HepG2 (cell line): Measurements from ENCODE around the gene FAF2. TPM values are rescaled to one million over a fixed set of nuclear protein-coding genes. Genes with fewer than 3 reads are reported as not detected.

Source experiments
- GATAD2A ChIP-seq: IDR thresholded peaks from 2 replicates; pipeline ENCODE4 v1.6.1; 2016
- MBD4 ChIP-seq: IDR thresholded peaks from 2 replicates; pipeline ENCODE4 v1.6.1; 2012; ENCODE audit warnings: low read length, inconsistent platforms, borderline replicate concordance
- MED13 ChIP-seq: sonication (generic); formaldehyde crosslinking; IDR thresholded peaks from 2 replicates; pipeline ENCODE4 v1.5.0; 2020; ENCODE audit warnings: missing genetic modification reagents
- RCOR2 ChIP-seq: IDR thresholded peaks from 2 replicates; pipeline ENCODE4 v1.6.1; 2016; ENCODE audit warnings: missing biosample characterization, missing genetic modification reagents
- ZNF598 ChIP-seq: sonication (generic); formaldehyde crosslinking; IDR thresholded peaks from 2 replicates; pipeline ENCODE4 v1.5.1; 2020; ENCODE audit warnings: mild to moderate bottlenecking, missing genetic modification reagents, borderline replicate concordance
- ZNF713 ChIP-seq: sonication (generic); formaldehyde crosslinking; IDR thresholded peaks from 2 replicates; pipeline ENCODE4 v1.4.0; 2020; ENCODE audit warnings: mild to moderate bottlenecking, missing genetic modification reagents
- ZNF776 ChIP-seq: sonication (generic); formaldehyde crosslinking; IDR thresholded peaks from 2 replicates; pipeline ENCODE4 v1.4.0; 2020; ENCODE audit warnings: mild to moderate bottlenecking, missing genetic modification reagents
- ZZZ3 ChIP-seq: sonication (generic); formaldehyde crosslinking; IDR thresholded peaks from 2 replicates; pipeline ENCODE4 v1.4.0; 2020; ENCODE audit warnings: missing genetic modification reagents, mild to moderate bottlenecking, borderline replicate concordance
- polyA plus RNA-seq, 8 experiments: library from polyadenylated mRNA; depleted of rRNA in 3 of 8; stranded (reverse) in 7 of 8; unstranded in 1 of 8; fragments of >200 nt; fragmentation: Illumina TruSeq in 4 of 8; extraction: Trizol in 4 of 8; gene quantifications; 2 replicates each; pipeline versions ENCODE4 v1.2.1 to v1.2.3, GENCODE V29; 2011 to 2016; ENCODE audit warnings: low read depth in 4 of 8, missing spikeins in 1 of 8, mixed read lengths in 1 of 8; ENCODE audit not compliant: insufficient read depth in 1 of 8
- total RNA-seq, 5 experiments: library from RNA; depleted of rRNA; stranded (reverse); fragments of >200 nt; fragmentation: Illumina TruSeq; extraction: Trizol; gene quantifications; 2 replicates each; pipeline ENCODE4 v1.2.3, GENCODE V29; 2016; ENCODE audit warnings: low read depth in 1 of 5
- TF ChIP-seq, protein P1 (sequence below): sonication (generic); formaldehyde crosslinking; IDR thresholded peaks from 2 replicates; pipeline ENCODE4 v1.4.0; 2020; ENCODE audit warnings: missing genetic modification reagents
- TF ChIP-seq, protein P2 (sequence below): IDR thresholded peaks from 2 replicates; pipeline ENCODE4 v1.6.1; 2016; ENCODE audit warnings: missing biosample characterization, missing genetic modification reagents, low read depth
- TF ChIP-seq, protein P3 (sequence below): IDR thresholded peaks from 2 replicates; pipeline ENCODE4 v1.6.1; 2018; ENCODE audit warnings: missing genetic modification reagents
- TF ChIP-seq, protein P4 (sequence below): sonication (generic); formaldehyde crosslinking; IDR thresholded peaks from 2 replicates; pipeline ENCODE4 v1.5.0; 2020; ENCODE audit warnings: mild to moderate bottlenecking, missing genetic modification reagents

The FAF2 gene
- total and polyA plus RNA-seq, 2 of the 13 experiments (the other 11 are each of a cell fraction or from before 2014, with no cell fraction given): 27.8 to 34.3 TPM

DNA sequence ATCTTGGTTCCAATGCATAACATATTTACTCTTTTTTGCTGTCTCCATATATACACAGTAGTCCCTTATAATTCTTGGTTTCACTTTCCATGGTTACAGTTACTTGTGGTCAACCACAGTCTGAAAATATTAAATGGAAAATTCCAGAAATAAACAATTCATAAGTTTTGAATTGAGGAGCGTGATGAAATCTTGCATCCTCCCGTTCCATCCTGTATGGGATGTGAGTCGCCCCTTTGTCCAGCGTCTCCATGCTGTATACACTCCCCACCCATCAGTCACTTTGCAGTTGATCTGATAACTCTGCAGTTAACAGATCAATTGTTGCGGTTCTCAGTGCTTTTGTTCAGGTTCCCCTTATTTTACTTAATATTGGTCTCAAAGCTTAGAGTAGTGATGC is 11.5 kb upstream of the FAF2 start (continued):
- TF ChIP-seq, protein P1, sequence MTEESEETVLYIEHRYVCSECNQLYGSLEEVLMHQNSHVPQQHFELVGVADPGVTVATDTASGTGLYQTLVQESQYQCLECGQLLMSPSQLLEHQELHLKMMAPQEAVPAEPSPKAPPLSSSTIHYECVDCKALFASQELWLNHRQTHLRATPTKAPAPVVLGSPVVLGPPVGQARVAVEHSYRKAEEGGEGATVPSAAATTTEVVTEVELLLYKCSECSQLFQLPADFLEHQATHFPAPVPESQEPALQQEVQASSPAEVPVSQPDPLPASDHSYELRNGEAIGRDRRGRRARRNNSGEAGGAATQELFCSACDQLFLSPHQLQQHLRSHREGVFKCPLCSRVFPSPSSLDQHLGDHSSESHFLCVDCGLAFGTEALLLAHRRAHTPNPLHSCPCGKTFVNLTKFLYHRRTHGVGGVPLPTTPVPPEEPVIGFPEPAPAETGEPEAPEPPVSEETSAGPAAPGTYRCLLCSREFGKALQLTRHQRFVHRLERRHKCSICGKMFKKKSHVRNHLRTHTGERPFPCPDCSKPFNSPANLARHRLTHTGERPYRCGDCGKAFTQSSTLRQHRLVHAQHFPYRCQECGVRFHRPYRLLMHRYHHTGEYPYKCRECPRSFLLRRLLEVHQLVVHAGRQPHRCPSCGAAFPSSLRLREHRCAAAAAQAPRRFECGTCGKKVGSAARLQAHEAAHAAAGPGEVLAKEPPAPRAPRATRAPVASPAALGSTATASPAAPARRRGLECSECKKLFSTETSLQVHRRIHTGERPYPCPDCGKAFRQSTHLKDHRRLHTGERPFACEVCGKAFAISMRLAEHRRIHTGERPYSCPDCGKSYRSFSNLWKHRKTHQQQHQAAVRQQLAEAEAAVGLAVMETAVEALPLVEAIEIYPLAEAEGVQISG: no peak
- TF ChIP-seq ZZZ3 (CRISPR knock-in tag) (no peak), ZNF713 (no peak), RCOR2 (no peak), ZNF776 (no peak), GATAD2A (peak; percentile 36), MBD4 (no peak), ZNF598 (CRISPR knock-in tag) (no peak), MED13 (CRISPR knock-in tag) (no peak)
- TF ChIP-seq, protein P2, sequence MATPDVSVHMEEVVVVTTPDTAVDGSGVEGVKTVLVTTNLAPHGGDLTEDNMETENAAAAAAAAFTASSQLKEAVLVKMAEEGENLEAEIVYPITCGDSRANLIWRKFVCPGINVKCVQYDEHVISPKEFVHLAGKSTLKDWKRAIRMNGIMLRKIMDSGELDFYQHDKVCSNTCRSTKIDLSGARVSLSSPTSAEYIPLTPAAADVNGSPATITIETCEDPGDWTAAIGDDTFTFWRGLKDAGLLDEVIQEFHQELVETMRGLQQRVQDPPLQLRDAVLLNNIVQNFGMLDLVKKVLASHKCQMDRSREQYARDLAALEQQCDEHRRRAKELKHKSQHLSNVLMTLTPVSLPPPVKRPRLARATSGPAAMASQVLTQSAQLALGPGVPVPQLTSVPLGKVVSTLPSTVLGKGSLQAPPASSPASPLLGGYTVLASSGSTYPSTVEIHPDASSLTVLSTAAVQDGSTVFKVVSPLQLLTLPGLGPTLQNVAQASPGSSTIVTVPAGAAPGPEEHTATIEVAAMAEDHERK (CRISPR knock-in tag): no peak
- TF ChIP-seq, protein P3, sequence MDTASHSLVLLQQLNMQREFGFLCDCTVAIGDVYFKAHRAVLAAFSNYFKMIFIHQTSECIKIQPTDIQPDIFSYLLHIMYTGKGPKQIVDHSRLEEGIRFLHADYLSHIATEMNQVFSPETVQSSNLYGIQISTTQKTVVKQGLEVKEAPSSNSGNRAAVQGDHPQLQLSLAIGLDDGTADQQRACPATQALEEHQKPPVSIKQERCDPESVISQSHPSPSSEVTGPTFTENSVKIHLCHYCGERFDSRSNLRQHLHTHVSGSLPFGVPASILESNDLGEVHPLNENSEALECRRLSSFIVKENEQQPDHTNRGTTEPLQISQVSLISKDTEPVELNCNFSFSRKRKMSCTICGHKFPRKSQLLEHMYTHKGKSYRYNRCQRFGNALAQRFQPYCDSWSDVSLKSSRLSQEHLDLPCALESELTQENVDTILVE (CRISPR knock-in tag): no peak
- TF ChIP-seq, protein P4, sequence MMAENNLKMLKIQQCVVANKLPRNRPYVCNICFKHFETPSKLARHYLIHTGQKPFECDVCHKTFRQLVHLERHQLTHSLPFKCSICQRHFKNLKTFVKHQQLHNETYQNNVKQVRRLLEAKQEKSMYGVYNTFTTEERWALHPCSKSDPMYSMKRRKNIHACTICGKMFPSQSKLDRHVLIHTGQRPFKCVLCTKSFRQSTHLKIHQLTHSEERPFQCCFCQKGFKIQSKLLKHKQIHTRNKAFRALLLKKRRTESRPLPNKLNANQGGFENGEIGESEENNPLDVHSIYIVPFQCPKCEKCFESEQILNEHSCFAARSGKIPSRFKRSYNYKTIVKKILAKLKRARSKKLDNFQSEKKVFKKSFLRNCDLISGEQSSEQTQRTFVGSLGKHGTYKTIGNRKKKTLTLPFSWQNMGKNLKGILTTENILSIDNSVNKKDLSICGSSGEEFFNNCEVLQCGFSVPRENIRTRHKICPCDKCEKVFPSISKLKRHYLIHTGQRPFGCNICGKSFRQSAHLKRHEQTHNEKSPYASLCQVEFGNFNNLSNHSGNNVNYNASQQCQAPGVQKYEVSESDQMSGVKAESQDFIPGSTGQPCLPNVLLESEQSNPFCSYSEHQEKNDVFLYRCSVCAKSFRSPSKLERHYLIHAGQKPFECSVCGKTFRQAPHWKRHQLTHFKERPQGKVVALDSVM (CRISPR knock-in tag): no peak
